ENCODE measurements around the gene SCLT1.

SCLT1 gene

GRCh38 chr4:128980816-128981326 lies 112.5 kb downstream of the SCLT1 start:
- no CpG with 5 or more reads among the region's 1 CpG for WGBS (ENCODE audit: extremely low coverage, insufficient coverage, insufficient read length)
- no peak overlapping the region for H3K4me2 ChIP-seq (ENCODE audit: low read length)
- no peak overlapping the region for H3K23ac ChIP-seq (ENCODE audit: low read length)
- H3K4ac ChIP-seq (ENCODE audit: low read depth, low read length), result no peak overlapping the region
- no peak overlapping the region for H2BK12ac ChIP-seq (ENCODE audit: low read length)
- H3K9me3 ChIP-seq (ENCODE audit: insufficient read depth, low read depth, low read length), result no peaks in the 10 kb centered on the region
- H2AK5ac ChIP-seq (ENCODE audit: low read length), result no peak overlapping the region
- no peak overlapping the region for H2AFZ ChIP-seq (ENCODE audit: insufficient read depth, low read length, poor library complexity)
- H3K27ac ChIP-seq (ENCODE audit: low read depth, low read length), result no peak overlapping the region
- H4K12ac ChIP-seq (ENCODE audit: low read depth, low read length), result no peak overlapping the region
- no peak overlapping the region for H4K91ac ChIP-seq (ENCODE audit: low read depth, low read length)
- no peak overlapping the region for H3K14ac ChIP-seq (ENCODE audit: low read length)
- H3K4me3 ChIP-seq (ENCODE audit: low read depth, low read length), result no peak overlapping the region
- H3K9ac ChIP-seq (ENCODE audit: low read length), result no peak overlapping the region
- no peak overlapping the region for H2BK5ac ChIP-seq (ENCODE audit: low read depth, low read length, poor library complexity)
- H3K4me1 ChIP-seq (ENCODE audit: control insufficient read depth in 1 of 2, insufficient read depth in 2 of 2, low read length in 2 of 2), result no peaks in the 10 kb centered on the region
- no peaks in the 10 kb centered on the region for H3K36me3 ChIP-seq (ENCODE audit: control insufficient read depth in 1 of 2, insufficient read depth in 2 of 2, low read length in 2 of 2)
- no peaks in the 10 kb centered on the region for H3K27me3 ChIP-seq (ENCODE audit: insufficient read depth, low read length)
- no peaks in the 10 kb centered on the region for H3K79me1 ChIP-seq (ENCODE audit: low read length)
- H3K79me2 ChIP-seq (ENCODE audit: control insufficient read depth, insufficient read depth, low read length, poor library complexity), result no peaks in the 10 kb centered on the region
- no peak overlapping the region for H2BK120ac ChIP-seq (ENCODE audit: insufficient read depth, low read length, poor library complexity)
- DNase-seq, result no peak
- H3K18ac ChIP-seq (ENCODE audit: low read length), result no peak overlapping the region
- no peak overlapping the region for H4K8ac ChIP-seq (ENCODE audit: low read depth, low read length)

- Histone ChIP-seq H3K79me2 (ENCODE audit: control insufficient read depth, insufficient read depth, low read length, poor library complexity) (no peaks in the 10 kb centered on the region), H3K4ac (ENCODE audit: low read depth, low read length) (no peak overlapping the region), H3K23ac (ENCODE audit: low read length) (no peak overlapping the region), H2BK120ac (ENCODE audit: insufficient read depth, low read length, poor library complexity) (no peak overlapping the region), H3K4me3 (ENCODE audit: low read depth, low read length) (no peak overlapping the region), H3K79me1 (ENCODE audit: low read length) (no peaks in the 10 kb centered on the region), H4K8ac (ENCODE audit: low read depth, low read length) (no peak overlapping the region), H4K91ac (ENCODE audit: low read depth, low read length) (no peak overlapping the region), H3K14ac (ENCODE audit: low read length) (no peak overlapping the region), H2AFZ (ENCODE audit: insufficient read depth, low read length, poor library complexity) (no peak overlapping the region), H3K27ac (ENCODE audit: low read depth, low read length) (no peak overlapping the region), H3K18ac (ENCODE audit: low read length) (no peak overlapping the region), H3K9ac (ENCODE audit: low read length) (no peak overlapping the region), H2BK12ac (ENCODE audit: low read length) (no peak overlapping the region), H2BK5ac (ENCODE audit: low read depth, low read length, poor library complexity) (no peak overlapping the region), H4K12ac (ENCODE audit: low read depth, low read length) (no peak overlapping the region), H3K9me3 (ENCODE audit: insufficient read depth, low read depth, low read length) (no peaks in the 10 kb centered on the region), H3K36me3 (ENCODE audit: control insufficient read depth in 1 of 2, insufficient read depth in 2 of 2, low read length in 2 of 2) (no peaks in the 10 kb centered on the region), H3K4me2 (ENCODE audit: low read length) (no peak overlapping the region), H3K4me1 (ENCODE audit: control insufficient read depth in 1 of 2, insufficient read depth in 2 of 2, low read length in 2 of 2) (no peaks in the 10 kb centered on the region), H3K27me3 (ENCODE audit: insufficient read depth, low read length) (no peaks in the 10 kb centered on the region), H2AK5ac (ENCODE audit: low read length) (no peak overlapping the region)
- peak in 1 of 2 donors; percentile 27 for DNase-seq
Measured at GRCh38 chr4:128979934-128980333, 113.4 kb downstream of the SCLT1 start.

DNA sequence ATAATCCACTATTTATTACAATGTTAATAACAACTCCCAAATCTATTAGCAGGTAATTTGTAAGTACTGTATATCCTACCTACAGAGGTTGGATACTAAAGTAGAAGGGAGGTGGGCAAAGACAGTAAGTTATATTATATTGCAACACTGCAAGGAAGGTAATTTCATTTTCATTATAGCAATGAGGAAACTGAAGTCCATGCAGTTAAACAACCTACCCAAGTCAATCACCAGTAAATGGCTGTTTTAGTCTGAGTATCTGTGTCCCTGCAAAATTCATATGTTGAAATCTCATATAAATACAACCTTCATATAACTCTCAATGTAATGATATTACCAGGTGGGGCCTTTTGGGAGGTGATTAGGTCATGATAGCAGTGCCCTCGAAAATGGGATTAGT lies 114.4 kb downstream of the SCLT1 start:
- no peak for DNase-seq
- Histone ChIP-seq H4K8ac (ENCODE audit: low read depth, low read length) (no peak overlapping the region), H3K36me3 (ENCODE audit: control insufficient read depth in 1 of 2, insufficient read depth in 2 of 2, low read length in 2 of 2) (no peaks in the 10 kb centered on the region), H3K4ac (ENCODE audit: low read depth, low read length) (no peak overlapping the region), H2AK5ac (ENCODE audit: low read length) (no peak overlapping the region), H3K79me2 (ENCODE audit: control insufficient read depth, insufficient read depth, low read length, poor library complexity) (no peaks in the 10 kb centered on the region), H2AFZ (ENCODE audit: insufficient read depth, low read length, poor library complexity) (no peak overlapping the region), H2BK12ac (ENCODE audit: low read length) (no peak overlapping the region), H3K4me2 (ENCODE audit: low read length) (no peak overlapping the region), H3K4me1 (ENCODE audit: control insufficient read depth in 1 of 2, insufficient read depth in 2 of 2, low read length in 2 of 2) (no peaks in the 10 kb centered on the region), H3K18ac (ENCODE audit: low read length) (no peak overlapping the region), H3K9ac (ENCODE audit: low read length) (no peak overlapping the region), H3K27ac (ENCODE audit: low read depth, low read length) (no peak overlapping the region), H3K9me3 (ENCODE audit: insufficient read depth, low read depth, low read length) (no peaks in the 10 kb centered on the region), H3K14ac (ENCODE audit: low read length) (no peak overlapping the region), H3K23ac (ENCODE audit: low read length) (no peak overlapping the region), H2BK120ac (ENCODE audit: insufficient read depth, low read length, poor library complexity) (no peak overlapping the region), H3K4me3 (ENCODE audit: low read depth, low read length) (no peak overlapping the region), H4K12ac (ENCODE audit: low read depth, low read length) (no peak overlapping the region), H2BK5ac (ENCODE audit: low read depth, low read length, poor library complexity) (no peak overlapping the region), H3K79me1 (ENCODE audit: low read length) (no peaks in the 10 kb centered on the region), H4K91ac (ENCODE audit: low read depth, low read length) (no peak overlapping the region), H3K27me3 (ENCODE audit: insufficient read depth, low read length) (no peaks in the 10 kb centered on the region)
- no CpG with 5 or more reads among the region's 1 CpG for WGBS (ENCODE audit: extremely low coverage, insufficient coverage, insufficient read length)

- Histone ChIP-seq H3K4me1 (ENCODE audit: control insufficient read depth in 1 of 2, insufficient read depth in 2 of 2, low read length in 2 of 2) (no peaks in the 10 kb centered on the region), H2AFZ (ENCODE audit: insufficient read depth, low read length, poor library complexity) (no peak overlapping the region), H2BK5ac (ENCODE audit: low read depth, low read length, poor library complexity) (no peak overlapping the region), H4K12ac (ENCODE audit: low read depth, low read length) (no peak overlapping the region), H3K23ac (ENCODE audit: low read length) (no peak overlapping the region), H3K4ac (ENCODE audit: low read depth, low read length) (no peak overlapping the region), H4K8ac (ENCODE audit: low read depth, low read length) (no peak overlapping the region), H3K27me3 (ENCODE audit: insufficient read depth, low read length) (no peaks in the 10 kb centered on the region), H3K79me2 (ENCODE audit: control insufficient read depth, insufficient read depth, low read length, poor library complexity) (no peaks in the 10 kb centered on the region), H3K36me3 (ENCODE audit: control insufficient read depth in 1 of 2, insufficient read depth in 2 of 2, low read length in 2 of 2) (no peaks in the 10 kb centered on the region), H2AK5ac (ENCODE audit: low read length) (no peak overlapping the region), H2BK12ac (ENCODE audit: low read length) (no peak overlapping the region), H3K79me1 (ENCODE audit: low read length) (no peaks in the 10 kb centered on the region), H3K4me2 (ENCODE audit: low read length) (no peak overlapping the region), H3K9ac (ENCODE audit: low read length) (no peak overlapping the region), H2BK120ac (ENCODE audit: insufficient read depth, low read length, poor library complexity) (no peak overlapping the region), H3K14ac (ENCODE audit: low read length) (no peak overlapping the region), H3K4me3 (ENCODE audit: low read depth, low read length) (no peak overlapping the region), H3K18ac (ENCODE audit: low read length) (no peak overlapping the region), H3K9me3 (ENCODE audit: insufficient read depth, low read depth, low read length) (no peaks in the 10 kb centered on the region), H4K91ac (ENCODE audit: low read depth, low read length) (no peak overlapping the region), H3K27ac (ENCODE audit: low read depth, low read length) (no peak overlapping the region)
- WGBS (ENCODE audit: extremely low coverage, insufficient coverage, insufficient read length), result no CpG with 5 or more reads among the region's 2 CpGs
- DNase-seq, result no peak
Measured at GRCh38 chr4:128974136-128974581, 119.2 kb downstream of the SCLT1 start.

All from trophoblast cell (in vitro differentiated cells and primary cell).